ENCODE data around the gene FUT7.

Gene FUT7

GRCh38 chr9:137019891-137020683, 11.8 kb downstream of the FUT7 start:
- no peak for TF ChIP-seq CTCF (IDR thresholded peaks at IDR 0.05)

GRCh38 chr9:137018761-137019559, 12.9 kb downstream of the FUT7 start:
- DNase-seq (ENCODE audit: low spot score) = no peak
- Histone ChIP-seq H3K27ac (no peak overlapping the region), H3K4me3 (no peak overlapping the region)
- no peak for TF ChIP-seq CTCF (IDR thresholded peaks at IDR 0.05)

More at GRCh38 chr9:137019891-137020683, 11.8 kb downstream of the FUT7 start:
- Histone ChIP-seq H3K27ac (no peak overlapping the region), H3K4me3 (no peak overlapping the region)
- DNase-seq (ENCODE audit: low spot score) = no peak

GRCh38 chr9:137017791-137018497, 13.9 kb downstream of the FUT7 start:
- TF ChIP-seq CTCF (IDR thresholded peaks at IDR 0.05) = no peak
- H3K27ac ChIP-seq = no peak overlapping the region
- DNase-seq (ENCODE audit: low spot score) = no peak
- no peak overlapping the region for H3K4me3 ChIP-seq

GRCh38 chr9:137017071-137017470, 14.8 kb downstream of the FUT7 start:
- TF ChIP-seq CTCF (IDR thresholded peaks at IDR 0.05) = no peak
- no peak overlapping the region for H3K4me3 ChIP-seq

GRCh38 chr9:137016436-137016835, 15.5 kb downstream of the FUT7 start:
- DNase-seq (ENCODE audit: low spot score) = no peak
- TF ChIP-seq CTCF (IDR thresholded peaks at IDR 0.05) = no peak
- no peak overlapping the region for H3K4me3 ChIP-seq
- H3K27ac ChIP-seq = no peak overlapping the region

More at GRCh38 chr9:137017071-137017470, 14.8 kb downstream of the FUT7 start:
- DNase-seq (ENCODE audit: low spot score) = no peak
- H3K27ac ChIP-seq = no peak overlapping the region

- Histone ChIP-seq H3K4me3 (no peak overlapping the region), H3K27ac (no peak overlapping the region)
- no peak for DNase-seq (ENCODE audit: low spot score)
- TF ChIP-seq CTCF (IDR thresholded peaks at IDR 0.05) = no peak
Measured at GRCh38 chr9:137015976-137016375, 15.9 kb downstream of the FUT7 start.
